ENCODE data around the gene TNP1. TPM values are rescaled to one million over a fixed set of nuclear protein-coding genes. Genes with fewer than 3 reads are reported as not detected.

Gene TNP1
- total RNA-seq, 4 donors from 2014 or later = not detected

- intact Hi-C loops (cut with DNase I; ENCODE audit: low total_unique reads) = no loop called here
- H3K36me3 ChIP-seq = no peaks in the 10 kb centered on the region
- 30 to 41% methylated on average over 3 of the region's 3 CpGs for WGBS, 2 donors (ENCODE audit: low coverage in 1 of 2)
- no peaks in the 10 kb centered on the region for H3K4me1 ChIP-seq
- H3K4me3 ChIP-seq = no peak overlapping the region
- no peak overlapping the region for H3K27ac ChIP-seq
- TF ChIP-seq POLR2AphosphoS5 (IDR thresholded peaks at IDR 0.05) = no peak
- no peak for TF ChIP-seq POLR2A (IDR thresholded peaks at IDR 0.05)
- no peak for TF ChIP-seq EP300 (IDR thresholded peaks at IDR 0.05; ENCODE audit: low read depth)
- TF ChIP-seq CTCF (IDR thresholded peaks at IDR 0.05) = no peak
- no peaks in the 10 kb centered on the region for H3K27me3 ChIP-seq
- no peaks in the 10 kb centered on the region for H3K9me3 ChIP-seq
- in situ Hi-C loops (cut with MboI; ENCODE audit: low pct_ligation_motif_present in 1 of 4, low pct_unique_long_range_greater_than_20kb in 1 of 4, low sequenced_read_pairs in 3 of 4) = no loop called here
- no peak for DNase-seq
These were observed 1.6 kb downstream of the TNP1 start for GRCh38 chr2:216858312-216858711.

- no peak for TF ChIP-seq CTCF (IDR thresholded peaks at IDR 0.05)
- TF ChIP-seq POLR2A (IDR thresholded peaks at IDR 0.05) = no peak
- no peak for TF ChIP-seq POLR2AphosphoS5 (IDR thresholded peaks at IDR 0.05)
- TF ChIP-seq EP300 (IDR thresholded peaks at IDR 0.05; ENCODE audit: low read depth) = no peak
- 53% methylated on average over 3 of the region's 3 CpGs; no CpG with 5 or more reads in 1 of the 2 donors for WGBS, 2 donors (ENCODE audit: low coverage in 1 of 2)
- in situ Hi-C loops (cut with MboI; ENCODE audit: low pct_ligation_motif_present in 1 of 4, low pct_unique_long_range_greater_than_20kb in 1 of 4, low sequenced_read_pairs in 3 of 4) = no loop called here
- no peak overlapping the region for H3K4me3 ChIP-seq
- intact Hi-C loops (cut with DNase I; ENCODE audit: low total_unique reads) = no loop called here
- H3K36me3 ChIP-seq = no peaks in the 10 kb centered on the region
- no peak overlapping the region for H3K27ac ChIP-seq
- DNase-seq = no peak
- no peaks in the 10 kb centered on the region for H3K9me3 ChIP-seq
- no peaks in the 10 kb centered on the region for H3K4me1 ChIP-seq
- no peaks in the 10 kb centered on the region for H3K27me3 ChIP-seq
These were observed 2.7 kb downstream of the TNP1 start for GRCh38 chr2:216857131-216857550.

GRCh38 chr2:216856406-216857065, 3.3 kb downstream of the TNP1 start:
- H3K4me3 ChIP-seq = no peak overlapping the region
- H3K9me3 ChIP-seq = no peaks in the 10 kb centered on the region
- H3K27ac ChIP-seq = no peak overlapping the region
- DNase-seq = no peak
- no peaks in the 10 kb centered on the region for H3K36me3 ChIP-seq
- 73 to 89% methylated on average over 3 to 5 of the region's 5 CpGs for WGBS, 2 donors (ENCODE audit: low coverage in 1 of 2)
- TF ChIP-seq POLR2A (IDR thresholded peaks at IDR 0.05) = no peak
- no peak for TF ChIP-seq CTCF (IDR thresholded peaks at IDR 0.05)
- no peak for TF ChIP-seq EP300 (IDR thresholded peaks at IDR 0.05; ENCODE audit: low read depth)
- TF ChIP-seq POLR2AphosphoS5 (IDR thresholded peaks at IDR 0.05) = no peak
- no peaks in the 10 kb centered on the region for H3K27me3 ChIP-seq
- in situ Hi-C loops (cut with MboI; ENCODE audit: low pct_ligation_motif_present in 1 of 4, low pct_unique_long_range_greater_than_20kb in 1 of 4, low sequenced_read_pairs in 3 of 4) = no loop called here
- H3K4me1 ChIP-seq = no peaks in the 10 kb centered on the region
- intact Hi-C loops (cut with DNase I; ENCODE audit: low total_unique reads) = no loop called here

- Histone ChIP-seq H3K27ac (no peak overlapping the region), H3K4me3 (no peak overlapping the region), H3K4me1 (no peaks in the 10 kb centered on the region), H3K27me3 (no peaks in the 10 kb centered on the region), H3K9me3 (no peaks in the 10 kb centered on the region), H3K36me3 (no peaks in the 10 kb centered on the region)
- DNase-seq = no peak
- intact Hi-C loops (cut with DNase I; ENCODE audit: low total_unique reads) (no loop called here), in situ Hi-C loops (cut with MboI; ENCODE audit: low pct_ligation_motif_present in 1 of 4, low pct_unique_long_range_greater_than_20kb in 1 of 4, low sequenced_read_pairs in 3 of 4) (no loop called here)
- TF ChIP-seq EP300 (IDR thresholded peaks at IDR 0.05; ENCODE audit: low read depth) = no peak
- no peak for TF ChIP-seq POLR2AphosphoS5 (IDR thresholded peaks at IDR 0.05)
- no peak for TF ChIP-seq CTCF (IDR thresholded peaks at IDR 0.05)
- TF ChIP-seq POLR2A (IDR thresholded peaks at IDR 0.05) = no peak
- WGBS, 2 donors (ENCODE audit: low coverage in 1 of 2) = 87 to 100% methylated on average over 1 to 3 of the region's 3 CpGs
These were observed 4.3 kb downstream of the TNP1 start for GRCh38 chr2:216855605-216856004.
